GM18526 (cell line): ENCODE results near the gene MMS22L.

Experiments used
- POLR2A ChIP-seq: IDR thresholded peaks from 3 replicates; pipeline ENCODE4 v1.6.1; 2011; ENCODE audit not compliant: insufficient read length; ENCODE audit errors: extremely low read depth

The MMS22L gene

GRCh38 chr6:97280766-97281165, 2.2 kb downstream of the MMS22L start:
- no peak for TF ChIP-seq POLR2A

DNA sequence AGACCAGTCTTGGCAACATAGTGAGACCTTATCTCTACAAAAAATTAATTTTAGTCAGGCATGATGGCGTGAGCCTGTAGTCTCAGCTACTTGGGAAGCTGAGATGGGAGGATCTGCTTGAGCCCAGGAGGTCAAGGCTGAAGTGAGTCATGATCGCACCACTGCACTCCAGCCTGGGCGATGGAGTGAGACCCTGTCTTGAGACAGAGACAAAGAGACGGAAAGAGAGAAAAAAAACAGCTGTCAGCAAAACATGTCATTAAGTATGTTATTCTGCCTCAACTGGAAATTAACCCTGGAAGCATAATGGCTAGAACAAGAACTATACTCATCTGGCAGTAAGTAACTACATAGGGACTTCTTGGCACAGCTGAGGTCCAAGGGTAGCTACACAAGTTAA, 7.2 kb downstream of the MMS22L start:
- no peak for TF ChIP-seq POLR2A

GRCh38 chr6:97269821-97270220, 13.2 kb downstream of the MMS22L start:
- no peak for TF ChIP-seq POLR2A

DNA sequence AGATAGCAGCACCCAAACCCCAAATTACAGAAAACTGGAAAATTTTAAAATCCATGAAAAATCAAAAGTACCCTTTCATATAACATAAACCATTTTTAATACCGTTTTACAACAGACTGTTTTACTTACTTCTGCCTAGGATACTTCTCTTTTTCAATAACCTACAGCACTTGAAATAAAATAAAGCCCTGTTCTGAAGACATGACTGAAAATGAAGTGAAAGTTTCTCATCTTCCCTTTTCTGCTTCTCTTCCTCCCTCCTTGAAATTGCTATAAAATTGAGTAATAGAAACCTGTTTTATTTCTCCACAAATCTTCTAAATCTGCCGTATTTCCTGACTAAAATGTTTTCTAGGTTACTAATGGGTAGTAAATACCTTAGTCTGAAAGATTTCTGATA, 20.3 kb downstream of the MMS22L start:
- TF ChIP-seq POLR2A: no peak

DNA sequence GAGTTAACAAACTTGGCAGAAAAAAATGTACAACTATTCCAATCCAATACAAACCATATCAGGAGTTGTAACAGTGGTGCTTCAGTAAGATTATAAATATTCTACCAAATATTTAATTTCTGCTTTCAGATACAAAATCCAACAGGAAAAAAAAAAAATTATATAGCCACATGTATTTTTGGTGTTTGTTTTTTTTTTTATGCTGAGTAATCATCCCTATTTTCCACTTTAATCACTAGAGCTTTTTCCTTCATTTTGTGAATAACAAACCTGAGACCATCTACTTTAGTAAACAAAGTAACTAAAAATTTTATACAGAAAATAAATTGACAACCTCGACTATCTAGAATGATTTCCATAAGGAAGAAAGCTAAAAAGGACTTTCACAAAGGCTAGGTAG, 36.2 kb downstream of the MMS22L start:
- no peak for TF ChIP-seq POLR2A

DNA sequence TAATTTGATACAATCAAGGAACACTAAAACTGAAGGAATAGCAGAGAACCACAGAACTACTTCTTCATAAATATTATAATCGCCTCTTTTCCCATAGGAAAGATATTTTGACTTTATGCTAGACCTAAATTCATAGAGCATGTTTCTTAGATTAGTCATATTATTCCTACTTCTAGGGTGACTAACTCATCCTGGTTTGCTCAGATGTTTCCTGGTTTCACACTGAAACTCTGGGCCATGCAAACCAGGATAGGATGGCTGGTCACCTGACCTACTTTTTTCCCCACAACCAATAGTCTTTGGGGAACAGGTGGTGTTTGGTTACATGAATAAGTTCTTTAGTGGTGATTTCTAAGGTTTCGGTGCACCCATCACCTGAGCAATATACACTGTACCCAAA, 42.8 kb downstream of the MMS22L start:
- TF ChIP-seq POLR2A: no peak

DNA sequence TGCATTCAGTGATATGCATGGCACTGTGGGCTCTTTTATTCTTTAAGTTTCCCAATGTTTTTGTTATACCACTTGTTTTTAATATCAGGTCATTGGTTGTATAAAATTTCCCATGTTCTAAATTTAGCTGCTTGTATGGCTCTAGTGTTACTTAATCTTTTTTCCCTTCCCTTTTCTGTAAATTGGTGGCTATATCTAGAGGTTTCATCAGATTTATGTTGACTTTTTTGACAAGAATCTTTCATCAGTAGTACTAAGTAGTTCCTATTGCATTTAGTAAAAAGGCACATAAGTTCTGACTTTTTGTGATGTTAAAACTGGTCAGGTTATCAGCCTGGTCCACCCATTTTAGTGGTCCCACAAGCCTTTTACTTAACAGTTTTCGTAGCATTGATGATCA, 51.1 kb downstream of the MMS22L start:
- no peak for TF ChIP-seq POLR2A

GRCh38 chr6:97222903-97223302, 60.1 kb downstream of the MMS22L start:
- no peak for TF ChIP-seq POLR2A

DNA sequence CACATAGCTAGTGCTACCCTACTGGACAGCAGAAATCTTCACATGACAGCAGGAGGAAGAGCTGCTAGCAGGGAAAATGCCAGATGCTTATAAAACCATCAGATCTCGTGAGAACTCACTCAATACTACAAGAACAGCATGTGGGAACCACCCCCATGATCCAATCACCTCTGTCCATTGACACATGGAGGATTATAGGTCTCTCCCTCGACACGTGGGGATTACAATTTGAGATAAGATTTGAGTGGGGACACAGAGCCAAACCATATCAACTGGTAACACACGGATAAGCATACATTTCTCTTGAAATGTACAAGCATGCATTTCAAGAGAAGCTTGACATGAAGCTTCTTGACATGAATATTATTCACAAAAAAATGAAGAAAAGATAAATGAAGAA, 64.1 kb downstream of the MMS22L start:
- TF ChIP-seq POLR2A: no peak

- TF ChIP-seq POLR2A: no peak
Measured at GRCh38 chr6:97215157-97215769, 67.8 kb downstream of the MMS22L start.

- TF ChIP-seq POLR2A: no peak
Measured at GRCh38 chr6:97214671-97215070, 68.3 kb downstream of the MMS22L start.

DNA sequence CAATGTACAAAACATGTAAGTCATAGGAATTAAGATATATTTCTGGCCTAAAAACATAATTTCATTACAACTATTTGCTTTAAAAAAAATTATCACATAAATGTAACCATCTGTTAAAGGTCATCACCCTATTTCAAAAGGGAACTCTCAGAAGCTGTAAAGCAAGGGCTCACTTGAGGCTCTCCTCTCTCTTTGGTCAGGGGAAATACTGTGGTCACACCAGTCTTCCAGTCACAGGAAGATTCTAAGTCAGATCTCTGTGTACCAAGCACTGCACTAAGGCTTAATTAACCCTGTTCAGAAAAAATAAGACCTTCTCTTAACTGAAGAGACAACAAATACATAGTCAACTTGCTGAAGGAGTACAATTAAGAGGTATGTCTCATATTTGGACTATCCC, 75.6 kb downstream of the MMS22L start:
- TF ChIP-seq POLR2A: no peak

GRCh38 chr6:97205966-97206365, 77.0 kb downstream of the MMS22L start:
- TF ChIP-seq POLR2A: no peak

- TF ChIP-seq POLR2A: no peak
Measured at GRCh38 chr6:97203343-97203742, 79.7 kb downstream of the MMS22L start.

DNA sequence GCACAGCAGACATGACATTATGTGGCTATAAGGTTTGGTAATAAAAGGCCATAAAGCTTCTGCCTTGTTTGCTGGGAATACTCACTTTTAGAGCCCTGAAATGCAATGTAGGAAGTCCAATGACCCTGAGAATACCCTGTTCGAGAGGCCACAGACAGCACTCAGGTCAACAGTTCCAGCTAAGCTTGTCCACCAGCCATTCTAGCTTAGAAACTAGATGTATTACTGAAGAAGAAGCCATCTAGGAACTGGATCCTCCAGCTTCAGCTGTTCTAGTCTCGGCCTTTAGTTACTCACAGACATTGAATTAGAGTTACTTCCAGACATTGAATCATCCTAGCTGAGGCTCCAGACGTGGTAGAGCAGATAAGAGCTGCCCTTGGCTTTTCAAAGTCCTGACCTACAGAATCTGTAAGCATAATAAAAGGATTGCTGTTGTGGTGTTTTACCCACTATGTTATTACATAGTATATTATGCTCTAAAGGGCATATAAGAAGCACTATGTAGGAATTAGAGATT, 84.9 kb downstream of the MMS22L start:
- TF ChIP-seq POLR2A: no peak

- TF ChIP-seq POLR2A: no peak
Measured at GRCh38 chr6:97195117-97195516, 87.9 kb downstream of the MMS22L start.

GRCh38 chr6:97189767-97190166, 93.2 kb downstream of the MMS22L start:
- TF ChIP-seq POLR2A: no peak
